ENCODE data around the gene HDAC7. TPM values are rescaled to one million over a fixed set of nuclear protein-coding genes. Genes with fewer than 3 reads are reported as not detected.
A peak's percentile ranks its signal among the peaks of the same experiment; 100 is the strongest.

Gene HDAC7
- total RNA-seq, 1 experiment from 2014 or later: 44.2 TPM

- H3F3A ChIP-seq (ENCODE audit: low read length, unreplicated experiment): peaks cover 4% of the 10 kb centered on the region
- peaks cover 49% of the 10 kb centered on the region for H3K4me1 ChIP-seq (ENCODE audit: insufficient read depth, low read length)
- intact Hi-C loops (cut with micrococcal nuclease): loop anchor here (2.0 kb wide), 1 partner anchor 21 kb away; the partner anchor contains the start of gene SLC48A1
- H3K27me3 ChIP-seq (ENCODE audit: low read length): no peaks in the 10 kb centered on the region
- H3K79me2 ChIP-seq (ENCODE audit: low read length): no peaks in the 10 kb centered on the region
- H3K27ac ChIP-seq (ENCODE audit: low read length): peak overlapping the region; percentile 67
- H3K4me2 ChIP-seq (ENCODE audit: low read length): peak overlapping the region; percentile 59
- TF ChIP-seq CTCF (conservative IDR thresholded peaks at IDR 0.05; ENCODE audit: low read depth, low read length) (no peak), EZH2phosphoT487 (IDR thresholded peaks at IDR 0.05; ENCODE audit: borderline replicate concordance, low read length) (no peak), EZH2 (IDR thresholded peaks at IDR 0.05; ENCODE audit: low read length, unreplicated experiment) (no peak)
- POLR2A ChIA-PET (ENCODE audit: unreplicated experiment): no interaction called here
- no peaks in the 10 kb centered on the region for H3K9me2 ChIP-seq (replicated peaks; ENCODE audit: low read length)
- H4K20me1 ChIP-seq (ENCODE audit: low read length): no peaks in the 10 kb centered on the region
- no peaks in the 10 kb centered on the region for H3K36me3 ChIP-seq (ENCODE audit: low read depth, low read length)
- H3K4me3 ChIP-seq (ENCODE audit: low read length): no peak overlapping the region
- peak overlapping the region; percentile 44 for H2AFZ ChIP-seq (ENCODE audit: low read length)
- CTCF ChIA-PET: no interaction called here
- ATAC-seq (no peak), DNase-seq (no peak)
- BruUV-seq (replicated peaks): no TSS peak
- H3K9ac ChIP-seq (ENCODE audit: low read length): peak overlapping the region; percentile 10; the same call in 1 of the 2 replicates
- no peaks in the 10 kb centered on the region for H3K9me3 ChIP-seq (ENCODE audit: low read length)
Measured at GRCh38 chr12:47752121-47752520, 67.6 kb downstream of the HDAC7 start.

GRCh38 chr12:47751561-47751960, 68.1 kb downstream of the HDAC7 start:
- peaks cover 49% of the 10 kb centered on the region for H3K4me1 ChIP-seq (ENCODE audit: insufficient read depth, low read length)
- ATAC-seq (no peak), DNase-seq (no peak)
- BruUV-seq (replicated peaks): no TSS peak
- ChIA-PET CTCF (no interaction called here), POLR2A (ENCODE audit: unreplicated experiment) (no interaction called here)
- H3K9me2 ChIP-seq (replicated peaks; ENCODE audit: low read length): no peaks in the 10 kb centered on the region
- no peaks in the 10 kb centered on the region for H3K36me3 ChIP-seq (ENCODE audit: low read depth, low read length)
- no peaks in the 10 kb centered on the region for H3K9me3 ChIP-seq (ENCODE audit: low read length)
- intact Hi-C loops (cut with micrococcal nuclease): no loop called here
- no peaks in the 10 kb centered on the region for H4K20me1 ChIP-seq (ENCODE audit: low read length)
- H3K27ac ChIP-seq (ENCODE audit: low read length): no peak overlapping the region
- no peak overlapping the region for H2AFZ ChIP-seq (ENCODE audit: low read length)
- no peak overlapping the region for H3K9ac ChIP-seq (ENCODE audit: low read length)
- no peak overlapping the region for H3K4me3 ChIP-seq (ENCODE audit: low read length)
- no peaks in the 10 kb centered on the region for H3K27me3 ChIP-seq (ENCODE audit: low read length)
- no peaks in the 10 kb centered on the region for H3K79me2 ChIP-seq (ENCODE audit: low read length)
- H3F3A ChIP-seq (ENCODE audit: low read length, unreplicated experiment): peaks cover 4% of the 10 kb centered on the region
- TF ChIP-seq EZH2 (IDR thresholded peaks at IDR 0.05; ENCODE audit: low read length, unreplicated experiment) (no peak), EZH2phosphoT487 (IDR thresholded peaks at IDR 0.05; ENCODE audit: borderline replicate concordance, low read length) (no peak), CTCF (conservative IDR thresholded peaks at IDR 0.05; ENCODE audit: low read depth, low read length) (no peak)
- no peak overlapping the region for H3K4me2 ChIP-seq (ENCODE audit: low read length)

GRCh38 chr12:47750916-47751470, 68.7 kb downstream of the HDAC7 start:
- POLR2A ChIA-PET (ENCODE audit: unreplicated experiment): no interaction called here
- no peaks in the 10 kb centered on the region for H3K36me3 ChIP-seq (ENCODE audit: low read depth, low read length)
- peaks cover 45% of the 10 kb centered on the region for H3K4me1 ChIP-seq (ENCODE audit: insufficient read depth, low read length)

More at GRCh38 chr12:47750916-47751470, 68.7 kb downstream of the HDAC7 start:
- TF ChIP-seq EZH2 (IDR thresholded peaks at IDR 0.05; ENCODE audit: low read length, unreplicated experiment) (no peak), EZH2phosphoT487 (IDR thresholded peaks at IDR 0.05; ENCODE audit: borderline replicate concordance, low read length) (no peak), CTCF (conservative IDR thresholded peaks at IDR 0.05; ENCODE audit: low read depth, low read length) (no peak)
- CTCF ChIA-PET: no interaction called here
- Histone ChIP-seq H3K9me2 (replicated peaks; ENCODE audit: low read length) (no peaks in the 10 kb centered on the region), H3K79me2 (ENCODE audit: low read length) (no peaks in the 10 kb centered on the region), H3F3A (ENCODE audit: low read length, unreplicated experiment) (peaks cover 4% of the 10 kb centered on the region), H3K9ac (ENCODE audit: low read length) (no peak overlapping the region), H3K9me3 (ENCODE audit: low read length) (no peaks in the 10 kb centered on the region), H3K4me3 (ENCODE audit: low read length) (no peak overlapping the region), H2AFZ (ENCODE audit: low read length) (no peak overlapping the region), H3K27me3 (ENCODE audit: low read length) (no peaks in the 10 kb centered on the region), H4K20me1 (ENCODE audit: low read length) (no peaks in the 10 kb centered on the region), H3K4me2 (ENCODE audit: low read length) (no peak overlapping the region), H3K27ac (ENCODE audit: low read length) (no peak overlapping the region)
- no TSS peak for BruUV-seq (replicated peaks)
- intact Hi-C loops (cut with micrococcal nuclease): no loop called here
- no peak for ATAC-seq
- no peak for DNase-seq

Data from PC-3 (cell line).